GM12875 (cell line): ENCODE results near the gene BMPR1B.

Experiments used
- H3K4me3 ChIP-seq: one replicate; pipeline ENCODE4 v1.5.1; 2011; ENCODE audit warnings: low read depth, low read length, control low read depth
- CTCF ChIP-seq: IDR thresholded peaks from 2 replicates; pipeline ENCODE4 v1.5.1; 2011; ENCODE audit warnings: low read depth, mild to moderate bottlenecking, control low read depth, inconsistent platforms, low read length, moderate library complexity, borderline replicate concordance; ENCODE audit not compliant: insufficient read depth

Gene BMPR1B

GRCh38 chr4:95085124-95085833, 327.5 kb downstream of the BMPR1B start:
- TF ChIP-seq CTCF = no peak
- H3K4me3 ChIP-seq = no peak overlapping the region

- no peak overlapping the region for H3K4me3 ChIP-seq
- TF ChIP-seq CTCF = no peak
These were observed 328.8 kb downstream of the BMPR1B start for GRCh38 chr4:95086551-95086950.

- TF ChIP-seq CTCF = no peak
These were observed 330.1 kb downstream of the BMPR1B start for GRCh38 chr4:95087657-95088455.

GRCh38 chr4:95091272-95091671, 333.5 kb downstream of the BMPR1B start:
- TF ChIP-seq CTCF = no peak
- no peak overlapping the region for H3K4me3 ChIP-seq

More at GRCh38 chr4:95087657-95088455, 330.1 kb downstream of the BMPR1B start:
- no peak overlapping the region for H3K4me3 ChIP-seq

- TF ChIP-seq CTCF = no peak
- no peak overlapping the region for H3K4me3 ChIP-seq
These were observed 335.0 kb downstream of the BMPR1B start for GRCh38 chr4:95092766-95093165.

- TF ChIP-seq CTCF = no peak
These were observed 335.7 kb downstream of the BMPR1B start for GRCh38 chr4:95093460-95093859.

More at GRCh38 chr4:95093460-95093859, 335.7 kb downstream of the BMPR1B start:
- no peak overlapping the region for H3K4me3 ChIP-seq
